Stimulated activated CD8-positive, alpha-beta memory T cell treated with anti-CD3 and anti-CD28 coated beads, Interleukin-2, amount 100 ng/mL, for 48 hours (primary cell): Measurements from ENCODE around the gene NBPF10.
"Not testable (repeated sequence)": the region's sequence is repeated elsewhere in the genome, so short reads cannot be mapped to it uniquely, and the experiment has no call there.

Experiments used
- DNase-seq, 2 donors: peaks; one replicate each; pipeline ENCODE4 v3.0.0-alpha.2; 2020; ENCODE audit warnings: low read depth in 2 of 2

The NBPF10 gene

GRCh38 chr1:146144465-146144864 is at the start of gene NBPF10:
Gene NBPF10, minus strand, starts transcription at chr1:146144804. Its CDS starts 35 bp downstream, at chr1:146144769.
- DNase-seq, result not testable (repeated sequence)

- DNase-seq, result not testable (repeated sequence)
These were observed 29.9 kb upstream of the NBPF10 start for GRCh38 chr1:146174531-146174930.

- DNase-seq, result not testable (repeated sequence)
These were observed 23.1 kb upstream of the NBPF10 start for GRCh38 chr1:146167740-146168139.

GRCh38 chr1:146167273-146167672 is 22.7 kb upstream of the NBPF10 start:
- not testable (repeated sequence) for DNase-seq
